Measurements from ENCODE around the gene SOCS2. TPM values are rescaled to one million over a fixed set of nuclear protein-coding genes. Genes with fewer than 3 reads are reported as not detected.

SOCS2 gene
- total RNA-seq, 1 donor from 2014 or later, result 18.5 TPM

DNA sequence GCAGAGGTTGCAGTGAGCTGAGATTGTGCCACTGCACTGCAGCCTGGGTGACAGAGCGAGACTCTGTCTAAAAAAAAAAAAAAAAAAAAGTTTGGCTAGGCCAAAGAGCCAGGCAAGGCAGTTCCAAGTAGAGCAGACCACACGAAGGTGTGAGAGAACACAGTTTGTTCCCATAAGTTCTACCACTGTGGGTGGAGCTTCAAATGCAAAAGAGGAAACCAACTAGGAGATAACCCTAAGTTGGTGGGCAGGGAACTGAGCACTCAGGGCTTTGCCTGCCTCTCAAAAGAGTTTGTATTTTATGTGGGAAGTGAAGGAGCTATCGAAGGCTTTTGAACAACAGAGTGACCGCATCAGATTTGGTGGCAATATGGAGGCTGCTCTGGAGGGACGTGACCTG lies 15.1 kb downstream of the SOCS2 start:
- intact Hi-C loops (cut with DNase I), result no loop called here
- ATAC-seq (no peak), DNase-seq (ENCODE audit: low spot score) (no peak)

DNA sequence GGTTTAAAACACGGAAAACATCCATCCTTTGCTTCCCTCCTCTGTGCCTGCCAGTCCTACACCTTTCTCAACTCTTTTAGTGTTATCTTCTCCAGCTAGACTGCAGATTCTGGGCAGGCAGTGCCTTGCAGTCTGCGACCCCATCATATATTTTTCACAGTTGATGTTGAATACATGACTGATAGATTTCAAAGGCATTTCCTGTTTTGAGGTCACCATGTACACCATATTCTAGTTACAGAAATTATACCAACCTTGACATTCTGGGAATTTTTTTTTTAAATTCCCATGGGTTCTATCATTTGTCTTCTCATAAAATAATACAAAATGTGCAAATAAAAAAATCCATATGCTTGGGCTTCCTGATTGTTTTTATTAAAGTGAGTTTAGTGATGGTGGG lies 16.6 kb downstream of the SOCS2 start:
- no peak for DNase-seq (ENCODE audit: low spot score)
- intact Hi-C loops (cut with DNase I), result no loop called here
- no peak for ATAC-seq

DNA sequence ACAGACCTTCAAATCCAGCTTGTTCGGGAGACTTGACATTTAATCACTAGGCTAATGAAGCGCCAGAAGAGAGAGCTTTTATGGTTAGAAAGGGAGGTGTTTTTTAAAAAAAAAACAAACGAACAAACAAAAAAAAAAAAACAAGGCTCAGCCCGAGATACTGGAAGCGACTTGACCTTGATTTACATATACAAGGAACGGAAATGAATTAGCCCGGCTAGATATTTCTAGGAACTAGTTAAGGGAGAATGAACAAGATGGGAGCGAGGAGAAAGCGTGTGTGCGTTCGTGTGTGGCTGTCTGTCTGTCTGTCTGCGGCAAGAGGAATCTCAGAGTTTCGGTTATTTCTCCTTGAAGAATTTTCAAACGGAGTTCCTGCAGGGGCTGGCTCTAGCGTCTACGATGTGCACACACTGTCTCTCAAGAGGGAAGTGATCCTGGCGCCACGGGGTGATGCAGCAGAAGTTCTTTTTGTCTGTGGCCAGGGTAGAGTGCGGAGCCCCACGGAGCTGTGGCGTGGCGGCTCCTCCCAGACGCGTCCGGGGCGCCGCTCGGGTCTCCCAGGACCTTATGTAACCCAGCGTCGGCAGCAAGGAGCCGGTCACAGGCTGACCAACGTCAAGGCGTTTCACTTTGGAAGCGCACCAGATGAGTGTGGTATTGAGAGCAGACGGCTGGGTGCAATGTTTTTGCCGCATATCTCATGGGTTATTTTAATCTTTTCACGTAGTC lies 18.8 kb downstream of the SOCS2 start:
- intact Hi-C loops (cut with DNase I), result no loop called here
- ATAC-seq (peak; percentile 94), DNase-seq (ENCODE audit: low spot score) (peak; percentile 81)

DNA sequence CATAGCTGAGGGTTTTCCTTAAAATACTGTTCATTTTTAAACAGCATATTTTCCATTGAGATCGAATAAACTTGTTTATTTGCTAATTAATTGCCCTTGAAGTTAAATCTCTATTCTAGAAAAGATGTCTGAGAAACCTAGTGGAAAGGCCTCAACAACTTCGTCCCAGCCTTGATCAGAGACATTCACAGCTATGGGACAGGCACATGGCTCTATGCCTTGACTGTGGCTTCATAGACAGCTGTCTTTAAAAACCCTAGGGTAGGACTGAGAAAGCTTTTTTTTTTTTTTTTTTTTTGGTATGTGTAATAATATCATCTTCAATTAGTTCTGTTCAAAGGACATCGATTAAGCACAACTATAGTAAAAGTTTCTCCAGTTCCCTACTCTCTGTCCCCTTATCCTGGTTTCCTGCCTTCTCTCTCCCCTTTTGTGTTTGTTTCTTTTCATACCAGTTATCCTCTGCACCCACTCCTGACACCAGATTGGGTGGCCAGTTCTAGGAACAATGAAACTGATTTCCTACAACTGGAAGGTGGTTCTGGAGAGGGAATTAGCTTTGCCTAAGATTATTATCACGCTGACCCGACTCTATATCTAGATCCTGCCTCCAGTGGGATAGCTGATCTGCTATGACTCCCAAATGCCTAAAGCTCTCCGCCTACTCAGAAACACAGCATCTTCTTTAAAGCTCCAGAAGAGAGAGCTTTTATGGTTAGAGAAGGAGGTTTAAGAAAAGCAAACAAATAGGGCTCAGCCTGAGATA lies 20.3 kb downstream of the SOCS2 start:
- intact Hi-C loops (cut with DNase I), result no loop called here
- DNase-seq (ENCODE audit: low spot score) (no peak), ATAC-seq (no peak)

DNA sequence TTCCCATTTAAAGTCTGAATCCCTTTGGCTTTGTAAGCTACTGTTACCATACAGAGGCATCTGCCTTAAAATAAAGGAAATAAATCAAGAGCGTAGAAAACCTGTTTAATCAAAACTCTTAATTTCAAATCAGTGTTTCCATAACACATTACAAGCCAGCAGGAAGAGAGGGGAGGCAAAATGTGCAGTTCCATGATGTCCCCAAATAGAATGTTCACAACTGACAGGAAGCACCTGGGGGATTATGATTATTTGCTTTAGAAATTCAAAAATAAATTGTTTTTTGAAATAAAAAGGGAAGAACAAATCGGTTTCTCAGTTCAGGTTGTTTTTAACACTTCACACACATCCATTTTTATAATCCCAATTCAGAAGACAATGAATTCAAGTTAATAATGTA lies 21.4 kb downstream of the SOCS2 start:
- ATAC-seq (no peak), DNase-seq (ENCODE audit: low spot score) (no peak)
- intact Hi-C loops (cut with DNase I), result no loop called here

DNA sequence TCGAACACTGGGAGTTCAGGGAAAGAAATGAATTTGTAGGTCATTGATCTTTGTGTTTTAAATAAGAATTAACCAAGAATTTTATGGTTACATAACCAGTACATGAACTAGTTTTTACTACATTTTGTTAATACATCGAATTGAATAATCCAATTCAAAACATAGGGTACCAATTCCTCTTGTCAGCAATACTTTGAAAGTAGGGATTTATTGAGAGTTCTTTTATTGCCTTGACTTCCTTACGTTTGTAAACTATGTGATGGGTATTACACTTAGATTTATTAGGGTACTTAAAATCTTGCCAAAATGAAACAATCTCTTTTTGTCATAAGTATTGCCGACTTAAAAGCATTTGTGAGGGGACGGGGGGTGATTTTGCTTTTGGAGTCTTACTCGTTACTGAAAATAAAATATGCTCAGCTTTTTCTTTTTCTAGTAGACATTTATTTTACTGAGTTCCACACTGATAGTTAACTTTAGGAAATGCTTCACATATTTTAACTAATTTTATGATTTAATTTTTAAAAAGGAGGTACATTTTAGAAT lies 22.4 kb downstream of the SOCS2 start:
- intact Hi-C loops (cut with DNase I), result no loop called here
- DNase-seq (ENCODE audit: low spot score) (no peak), ATAC-seq (no peak)

DNA sequence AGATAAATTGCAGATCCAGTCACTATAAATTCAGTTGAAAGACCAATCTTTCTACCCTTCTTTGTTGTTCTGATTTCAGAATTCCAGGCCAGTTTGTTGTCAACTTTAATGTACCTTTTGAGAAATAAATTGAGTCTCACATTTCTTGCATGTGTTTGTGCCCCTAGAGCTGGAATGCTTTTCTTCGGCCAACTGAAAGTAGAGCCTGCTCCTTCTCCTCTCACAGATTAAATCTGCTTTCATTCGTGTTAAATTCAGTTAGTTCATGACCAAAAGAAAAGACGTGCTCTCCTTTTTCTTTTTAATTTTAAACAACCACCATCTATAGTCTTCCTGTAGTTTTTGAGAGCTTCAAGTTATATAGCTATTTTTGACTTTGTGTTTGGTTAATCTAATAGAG lies 22.9 kb downstream of the SOCS2 start:
- DNase-seq (ENCODE audit: low spot score) (no peak), ATAC-seq (no peak)
- intact Hi-C loops (cut with DNase I), result no loop called here

DNA sequence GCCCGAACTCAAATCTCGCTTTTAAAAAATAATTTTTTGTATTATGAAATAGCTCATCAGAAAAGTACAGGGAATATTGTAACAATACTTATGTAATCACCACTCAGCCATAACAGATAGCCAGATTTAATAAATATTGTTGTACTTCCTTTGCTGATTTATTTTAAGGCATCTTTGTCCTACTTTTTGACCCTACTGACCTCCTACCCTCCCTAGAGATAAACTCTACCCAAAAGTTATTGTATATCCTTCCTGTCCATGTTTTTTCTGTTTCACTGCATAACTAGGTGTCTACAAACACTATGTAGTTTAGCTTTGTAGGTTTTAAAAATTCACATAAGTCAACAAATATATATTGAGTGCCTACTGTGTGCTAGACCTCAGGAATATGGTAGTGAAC lies 25.1 kb downstream of the SOCS2 start:
- ATAC-seq, result no peak
- intact Hi-C loops (cut with DNase I), result no loop called here
- no peak for DNase-seq (ENCODE audit: low spot score)

DNA sequence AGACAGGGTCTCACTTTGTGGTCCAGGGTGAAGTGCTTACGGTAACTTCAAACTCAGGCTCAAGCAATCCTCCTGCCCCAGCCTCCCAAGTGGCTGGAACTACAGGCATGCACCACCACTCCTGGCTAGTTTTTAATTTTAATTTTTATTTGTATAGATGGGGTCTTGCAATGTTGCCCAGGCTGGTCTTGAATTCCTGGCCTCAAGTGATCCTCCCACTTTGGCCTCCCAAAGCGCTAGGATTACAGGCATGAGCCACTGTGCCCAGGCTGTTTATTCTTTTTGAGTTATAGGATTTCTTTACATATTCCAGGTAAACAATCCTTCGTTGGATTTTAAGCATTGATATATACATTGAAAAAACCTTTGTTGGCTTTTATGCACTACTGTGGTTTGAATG lies 26.7 kb downstream of the SOCS2 start:
- DNase-seq (ENCODE audit: low spot score) (no peak), ATAC-seq (no peak)
- intact Hi-C loops (cut with DNase I), result no loop called here

DNA sequence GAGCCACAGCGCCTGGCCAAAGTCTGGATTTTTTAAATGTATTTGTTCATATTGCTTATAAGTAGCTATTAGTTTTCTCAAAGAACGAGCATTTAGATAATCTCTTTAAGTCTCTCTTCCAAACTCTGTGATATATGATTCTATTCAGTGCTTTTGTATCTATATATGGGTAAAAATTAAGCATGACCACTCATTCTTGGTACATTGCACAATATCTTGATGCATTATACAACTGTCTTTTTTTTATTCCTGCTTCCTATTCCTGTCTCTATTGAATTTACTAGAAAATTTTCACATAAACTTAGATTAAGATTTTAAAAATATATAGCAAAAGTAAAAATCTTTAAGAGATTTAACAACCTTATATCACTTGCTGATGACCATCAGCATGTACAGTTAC lies 29.1 kb downstream of the SOCS2 start:
- intact Hi-C loops (cut with DNase I), result no loop called here
- no peak for DNase-seq (ENCODE audit: low spot score)
- no peak for ATAC-seq

DNA sequence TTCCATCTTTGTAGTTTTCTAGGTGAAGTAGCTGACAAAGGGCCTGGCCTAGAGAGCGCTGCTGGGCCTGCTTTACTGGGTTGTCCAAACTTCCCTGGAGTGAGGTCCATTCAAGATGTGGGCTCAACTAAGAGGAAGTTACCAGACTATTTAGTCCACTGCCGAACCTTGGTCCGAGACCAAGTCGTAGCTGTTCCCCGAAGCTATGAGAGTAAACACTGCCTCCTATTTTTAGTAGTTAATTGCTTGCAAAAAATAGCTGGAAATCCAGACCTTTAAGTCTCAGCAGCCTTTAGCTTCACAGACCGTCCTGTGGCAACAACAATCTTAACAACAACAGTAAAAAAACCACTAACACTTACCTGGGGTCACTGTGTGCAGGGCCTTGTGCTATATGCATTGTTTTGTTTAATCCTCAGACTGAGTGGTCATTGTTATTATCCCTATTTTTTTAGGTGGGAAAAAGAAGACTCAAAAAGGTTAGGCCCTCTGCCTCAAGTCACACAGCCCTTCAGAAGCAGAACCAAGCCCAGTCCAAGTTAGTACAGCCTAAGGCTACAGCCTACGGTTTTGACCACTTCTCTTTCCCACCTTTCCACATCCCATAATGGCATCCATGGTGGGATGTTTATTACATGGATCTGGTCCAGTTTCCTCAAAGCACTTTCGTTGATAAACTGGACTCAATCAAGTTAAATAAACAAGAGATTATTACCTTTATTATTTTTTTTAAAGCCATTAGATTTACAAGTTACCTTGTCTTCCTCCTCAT lies 30.6 kb downstream of the SOCS2 start:
- ATAC-seq, result no peak
- intact Hi-C loops (cut with DNase I), result no loop called here
- DNase-seq (ENCODE audit: low spot score), result no peak

DNA sequence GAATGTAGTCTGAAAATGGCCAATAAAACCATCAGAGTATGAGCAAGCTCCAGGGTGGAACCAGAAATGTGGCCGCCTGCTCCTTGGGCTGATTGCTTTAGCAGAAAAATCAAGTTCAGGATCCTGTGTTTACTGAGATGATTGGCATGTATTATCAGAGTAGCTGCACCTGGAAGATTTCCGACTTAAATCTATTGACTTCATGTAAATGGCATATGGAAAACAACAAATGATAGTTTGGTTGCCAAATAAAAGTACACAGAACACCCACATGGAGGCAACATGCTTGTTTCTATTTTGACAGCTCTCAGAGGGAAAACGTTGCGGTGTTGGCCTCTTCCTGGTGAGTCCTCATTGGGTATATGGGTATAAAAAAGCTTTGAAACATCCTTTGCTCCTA lies 31.3 kb downstream of the SOCS2 start:
- DNase-seq (ENCODE audit: low spot score) (no peak), ATAC-seq (no peak)
- intact Hi-C loops (cut with DNase I), result no loop called here

DNA sequence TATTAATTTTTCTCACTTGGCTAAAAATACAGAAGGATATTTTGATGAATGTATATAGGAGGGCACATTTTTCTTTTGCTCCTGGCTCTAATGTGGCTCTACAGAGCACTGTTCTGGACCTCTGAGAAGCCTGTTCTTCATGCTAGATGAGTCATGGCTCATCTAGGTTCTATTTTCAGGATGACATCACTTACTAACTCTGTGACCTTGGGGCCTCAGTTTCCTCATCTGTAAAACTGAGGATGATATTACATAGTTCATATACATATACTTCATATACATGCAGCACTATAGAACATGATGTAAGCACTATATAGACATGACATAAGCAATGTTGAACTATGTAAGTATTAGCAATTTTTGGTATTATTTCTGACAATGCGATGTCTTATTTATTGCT lies 35.8 kb downstream of the SOCS2 start:
- DNase-seq (ENCODE audit: low spot score), result no peak

DNA sequence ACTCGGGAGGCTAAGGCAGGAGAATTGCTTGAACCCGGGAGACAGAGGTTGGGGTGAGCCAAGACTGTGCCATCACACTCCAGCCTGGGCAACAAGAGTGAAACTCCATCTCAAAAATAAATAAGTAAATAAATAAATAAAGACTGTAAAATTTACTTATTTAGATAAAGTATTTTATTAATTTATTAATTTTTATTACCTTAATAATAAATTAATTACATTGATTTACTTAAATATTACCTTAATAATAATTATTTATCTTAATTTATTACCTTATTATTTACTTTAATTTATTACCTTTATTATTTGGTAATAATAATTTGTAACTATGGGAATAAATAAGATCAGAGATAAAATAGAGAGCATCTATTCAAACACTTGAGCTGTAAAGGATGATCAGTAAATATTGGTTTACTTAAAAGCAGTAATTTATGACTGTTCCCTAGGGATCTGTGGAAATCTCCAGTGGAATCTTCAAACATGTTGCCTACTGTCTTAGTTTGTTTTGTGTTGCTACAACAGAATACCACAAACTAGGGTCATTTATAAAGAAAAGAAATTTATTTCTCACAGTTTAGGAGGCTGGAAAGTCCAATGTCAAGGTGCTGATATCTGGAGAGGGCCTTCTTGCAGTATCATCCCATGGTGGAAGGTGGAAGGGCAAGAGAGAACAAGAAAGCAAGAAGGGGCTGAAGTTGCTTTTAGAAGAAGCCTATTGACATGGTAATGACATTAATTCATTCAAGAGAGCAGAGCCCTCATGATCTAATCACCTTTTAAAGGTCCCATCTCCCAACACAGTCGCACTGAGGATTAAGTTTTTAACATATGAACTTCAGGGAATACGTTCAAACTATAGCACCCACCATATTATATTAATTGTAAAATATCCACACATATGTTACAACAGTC lies 37.1 kb downstream of the SOCS2 start:
- intact Hi-C loops (cut with DNase I), result no loop called here
- ATAC-seq, result no peak
- no peak for DNase-seq (ENCODE audit: low spot score)

More for the DNA sequence above, 35.8 kb downstream of the SOCS2 start:
- no peak for ATAC-seq
- intact Hi-C loops (cut with DNase I), result no loop called here

DNA sequence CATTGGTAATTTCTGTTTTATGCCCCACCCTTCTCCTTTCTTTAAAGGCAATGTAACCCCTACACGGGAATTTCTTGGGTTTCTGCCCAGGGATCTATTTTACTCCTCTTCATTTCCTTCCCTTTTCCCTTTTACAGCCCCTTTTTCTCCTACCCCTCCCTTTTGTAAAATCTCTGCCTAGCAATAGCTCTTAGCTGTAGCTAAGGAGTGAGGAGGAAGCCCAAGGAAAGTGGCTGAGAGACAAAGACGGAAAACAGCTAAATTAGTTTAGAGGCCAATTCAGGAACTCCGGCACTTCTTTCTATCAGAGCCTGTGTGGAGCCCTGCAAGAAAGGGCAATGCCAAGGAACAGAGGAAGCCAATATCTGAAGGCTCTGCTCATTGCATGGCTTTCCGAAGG lies 40.3 kb downstream of the SOCS2 start:
- DNase-seq (ENCODE audit: low spot score) (no peak), ATAC-seq (no peak)
- intact Hi-C loops (cut with DNase I), result no loop called here

DNA sequence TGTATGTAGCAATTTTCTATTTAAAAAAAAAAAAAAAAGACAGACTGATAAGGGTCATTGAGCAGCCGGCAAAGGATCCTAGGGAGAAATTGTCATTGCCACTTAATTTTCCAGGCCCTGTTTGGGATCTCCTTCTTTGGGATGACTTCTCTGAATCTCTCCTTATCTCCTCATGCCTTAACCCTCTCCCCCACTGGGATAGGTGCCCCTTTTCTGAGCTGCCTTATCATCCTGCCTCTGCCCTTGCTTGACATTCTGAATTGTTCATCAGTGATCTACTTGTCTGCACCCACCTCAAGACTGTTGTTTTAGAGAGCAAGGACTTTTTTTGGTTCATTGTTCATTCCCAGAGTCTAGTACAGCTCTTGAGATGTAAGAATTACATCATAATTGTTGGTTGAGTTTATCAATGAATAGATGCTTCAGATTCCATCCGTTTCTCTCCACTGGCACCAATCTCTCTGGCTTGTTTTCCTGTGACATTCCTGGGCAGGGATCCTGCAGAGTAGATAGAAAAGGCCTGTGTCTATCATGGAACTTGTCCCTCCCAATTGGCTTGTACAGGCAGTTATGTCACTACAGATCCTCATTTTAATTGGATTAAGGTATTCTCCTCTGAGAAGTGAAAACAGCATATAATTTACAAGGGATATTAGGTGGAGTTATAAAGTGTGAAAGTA lies 42.6 kb downstream of the SOCS2 start:
- DNase-seq (ENCODE audit: low spot score), result no peak
- ATAC-seq, result no peak
- intact Hi-C loops (cut with DNase I), result no loop called here

DNA sequence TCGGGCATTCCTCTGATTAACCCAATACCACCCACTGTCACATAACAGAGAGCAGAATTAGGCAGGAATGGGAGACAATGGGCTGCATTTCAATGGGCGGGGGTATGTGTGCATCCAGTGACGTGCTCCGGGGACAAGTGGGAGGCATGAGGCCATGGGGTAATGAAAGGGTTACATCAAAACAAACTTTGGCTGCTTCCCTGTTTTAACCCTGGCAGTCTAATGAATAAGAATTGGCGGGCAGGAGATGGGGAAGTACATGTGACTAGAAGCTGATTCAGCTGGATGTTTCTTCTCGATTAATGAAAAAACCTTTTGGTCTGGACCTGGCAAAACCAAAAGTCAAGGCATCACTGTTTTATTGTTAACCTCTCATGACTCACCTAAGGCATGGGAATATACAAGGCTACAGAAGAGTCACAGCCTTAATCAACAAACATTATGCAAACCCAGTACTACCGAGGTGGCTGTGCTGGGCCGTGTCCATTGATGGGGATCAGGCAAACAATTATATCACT lies 44.2 kb downstream of the SOCS2 start:
- no peak for ATAC-seq
- DNase-seq (ENCODE audit: low spot score), result no peak
- intact Hi-C loops (cut with DNase I), result no loop called here

DNA sequence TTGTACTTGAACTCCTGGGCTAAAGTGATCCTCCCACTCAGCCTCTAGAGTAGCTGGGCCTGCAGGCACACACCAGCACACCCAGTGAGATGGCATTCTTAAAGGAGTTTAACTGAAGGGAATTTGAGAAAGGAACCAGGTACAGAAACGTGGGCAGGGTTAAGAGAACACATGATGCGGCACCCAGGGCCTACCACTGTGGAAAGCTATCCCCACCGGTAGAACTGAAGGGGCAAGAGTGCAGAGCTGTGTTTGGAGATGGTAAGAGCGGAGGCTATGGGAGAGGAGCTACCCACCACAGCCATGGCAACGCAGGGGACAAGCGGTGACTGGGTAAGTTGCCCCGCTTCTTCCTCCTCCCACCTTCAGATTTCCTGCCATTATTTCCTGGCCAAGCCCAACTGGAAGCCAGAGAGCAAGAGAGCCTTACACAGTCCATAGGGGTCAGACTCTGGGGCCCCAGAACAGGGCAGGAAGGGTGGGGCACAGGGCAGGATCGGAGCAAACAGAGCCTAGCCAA lies 46.5 kb downstream of the SOCS2 start:
- ATAC-seq, result no peak
- DNase-seq (ENCODE audit: low spot score), result no peak
- intact Hi-C loops (cut with DNase I), result no loop called here

All from sciatic nerve (tissue), 2 donors.